ENCODE measurements around the gene SDR42E1.

SDR42E1 gene

DNA sequence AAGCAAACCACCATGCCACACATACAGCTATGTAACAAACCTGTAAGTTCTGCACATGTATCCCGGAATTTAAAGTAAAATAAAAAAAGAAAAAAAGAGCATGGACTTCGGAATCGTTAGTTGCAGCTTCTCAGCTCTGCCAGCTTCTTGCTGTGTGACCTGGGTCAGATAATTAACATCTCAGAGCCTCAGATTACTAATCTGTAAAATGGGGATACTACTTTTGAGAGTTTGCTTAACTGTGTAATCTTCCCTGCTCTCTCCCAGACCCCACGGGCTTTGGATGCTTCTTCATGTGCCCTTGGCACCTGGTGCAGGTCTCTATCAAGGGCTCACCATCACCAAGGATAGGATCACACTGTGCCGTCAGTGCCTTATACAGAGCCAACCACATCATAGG lies 40.4 kb upstream of the SDR42E1 start:
- Histone ChIP-seq H3K9me2 (replicated peaks; ENCODE audit: insufficient read depth, low read length) (no peaks in the 10 kb centered on the region), H3K4me1 (ENCODE audit: low read length) (no peaks in the 10 kb centered on the region), H3K36me3 (replicated peaks; ENCODE audit: insufficient read depth, low read length) (no peaks in the 10 kb centered on the region), H3K9me3 (replicated peaks; ENCODE audit: insufficient read depth, low read length) (no peaks in the 10 kb centered on the region), H2AFZ (ENCODE audit: low read length) (no peak overlapping the region), H3F3A (ENCODE audit: insufficient read depth, low read length) (no peaks in the 10 kb centered on the region), H3K79me2 (ENCODE audit: low read length) (no peaks in the 10 kb centered on the region), H4K20me1 (ENCODE audit: insufficient read depth, low read length) (no peaks in the 10 kb centered on the region), H3K4me3 (ENCODE audit: low read length) (no peak overlapping the region), H3K27ac (ENCODE audit: low read length) (no peak overlapping the region), H3K4me2 (ENCODE audit: low read depth, low read length) (no peak overlapping the region), H3K27me3 (replicated peaks; ENCODE audit: insufficient read depth, low read length) (no peaks in the 10 kb centered on the region), H3K9ac (ENCODE audit: low read length) (no peak overlapping the region)
- DNase-seq: no peak
- TF ChIP-seq, protein P1, sequence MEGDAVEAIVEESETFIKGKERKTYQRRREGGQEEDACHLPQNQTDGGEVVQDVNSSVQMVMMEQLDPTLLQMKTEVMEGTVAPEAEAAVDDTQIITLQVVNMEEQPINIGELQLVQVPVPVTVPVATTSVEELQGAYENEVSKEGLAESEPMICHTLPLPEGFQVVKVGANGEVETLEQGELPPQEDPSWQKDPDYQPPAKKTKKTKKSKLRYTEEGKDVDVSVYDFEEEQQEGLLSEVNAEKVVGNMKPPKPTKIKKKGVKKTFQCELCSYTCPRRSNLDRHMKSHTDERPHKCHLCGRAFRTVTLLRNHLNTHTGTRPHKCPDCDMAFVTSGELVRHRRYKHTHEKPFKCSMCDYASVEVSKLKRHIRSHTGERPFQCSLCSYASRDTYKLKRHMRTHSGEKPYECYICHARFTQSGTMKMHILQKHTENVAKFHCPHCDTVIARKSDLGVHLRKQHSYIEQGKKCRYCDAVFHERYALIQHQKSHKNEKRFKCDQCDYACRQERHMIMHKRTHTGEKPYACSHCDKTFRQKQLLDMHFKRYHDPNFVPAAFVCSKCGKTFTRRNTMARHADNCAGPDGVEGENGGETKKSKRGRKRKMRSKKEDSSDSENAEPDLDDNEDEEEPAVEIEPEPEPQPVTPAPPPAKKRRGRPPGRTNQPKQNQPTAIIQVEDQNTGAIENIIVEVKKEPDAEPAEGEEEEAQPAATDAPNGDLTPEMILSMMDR (IDR thresholded peaks at IDR 0.05; ENCODE audit: low read length): no peak
- no peak for TF ChIP-seq EZH2 (optimal IDR thresholded peaks at IDR 0.05; ENCODE audit: low read depth, low read length)
- no peak for TF ChIP-seq EZH2phosphoT487 (IDR thresholded peaks at IDR 0.05; ENCODE audit: low read length)

DNA sequence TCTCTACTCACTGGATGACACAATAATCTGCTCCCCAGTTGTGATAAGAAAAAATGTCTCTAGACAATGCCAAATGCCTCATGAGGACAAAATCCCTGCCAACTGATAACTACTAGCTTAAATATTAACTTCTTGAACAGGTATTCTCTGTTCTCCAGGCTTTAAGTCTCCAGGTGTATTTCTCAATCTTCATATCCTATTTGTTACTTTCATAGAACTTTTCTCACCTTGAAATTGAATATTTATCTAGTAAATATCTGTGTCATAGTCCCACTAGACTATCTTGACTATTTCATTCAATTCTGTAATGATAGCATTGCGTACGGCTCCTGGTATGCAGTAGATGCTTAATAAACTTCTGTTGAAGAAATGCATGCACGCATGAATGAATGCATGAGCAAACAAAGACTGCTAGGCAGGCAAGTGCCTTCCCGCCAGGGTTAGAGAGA lies 39.7 kb upstream of the SDR42E1 start:
- H3K4me3 ChIP-seq (ENCODE audit: low read length): no peak overlapping the region
- no peaks in the 10 kb centered on the region for H3F3A ChIP-seq (ENCODE audit: insufficient read depth, low read length)
- no peaks in the 10 kb centered on the region for H3K27me3 ChIP-seq (replicated peaks; ENCODE audit: insufficient read depth, low read length)
- no peaks in the 10 kb centered on the region for H3K79me2 ChIP-seq (ENCODE audit: low read length)
- H3K9ac ChIP-seq (ENCODE audit: low read length): no peak overlapping the region
- no peak overlapping the region for H3K27ac ChIP-seq (ENCODE audit: low read length)
- no peak overlapping the region for H2AFZ ChIP-seq (ENCODE audit: low read length)
- TF ChIP-seq, protein P1 (IDR thresholded peaks at IDR 0.05; ENCODE audit: low read length): no peak
- TF ChIP-seq EZH2phosphoT487 (IDR thresholded peaks at IDR 0.05; ENCODE audit: low read length) (no peak), EZH2 (optimal IDR thresholded peaks at IDR 0.05; ENCODE audit: low read depth, low read length) (no peak)
- no peaks in the 10 kb centered on the region for H4K20me1 ChIP-seq (ENCODE audit: insufficient read depth, low read length)
- H3K4me2 ChIP-seq (ENCODE audit: low read depth, low read length): no peak overlapping the region
- H3K4me1 ChIP-seq (ENCODE audit: low read length): no peaks in the 10 kb centered on the region
- no peaks in the 10 kb centered on the region for H3K9me2 ChIP-seq (replicated peaks; ENCODE audit: insufficient read depth, low read length)
- H3K36me3 ChIP-seq (replicated peaks; ENCODE audit: insufficient read depth, low read length): no peaks in the 10 kb centered on the region
- no peak for DNase-seq
- H3K9me3 ChIP-seq (replicated peaks; ENCODE audit: insufficient read depth, low read length): no peaks in the 10 kb centered on the region

DNA sequence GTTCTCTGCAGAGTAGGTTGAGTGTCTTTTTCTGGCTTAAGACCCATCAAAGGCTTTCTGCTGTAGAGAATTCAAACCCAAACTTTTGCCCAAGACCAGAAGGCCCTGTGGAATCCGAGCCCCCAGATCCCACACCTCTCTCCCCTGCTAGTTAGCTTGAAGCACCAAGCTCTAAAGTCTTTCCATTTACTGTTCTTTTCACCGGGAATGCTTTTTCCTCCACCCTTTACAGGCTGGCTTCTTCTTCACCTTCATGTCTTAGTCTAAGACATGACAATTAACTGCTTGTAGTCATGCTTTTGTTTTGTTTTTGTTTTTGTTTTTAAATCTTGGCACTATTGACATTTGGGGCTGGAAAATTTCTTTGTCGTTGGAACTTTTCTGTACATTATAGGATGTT lies 39.2 kb upstream of the SDR42E1 start:
- Histone ChIP-seq H2AFZ (ENCODE audit: low read length) (no peak overlapping the region), H3F3A (ENCODE audit: insufficient read depth, low read length) (no peaks in the 10 kb centered on the region), H3K4me2 (ENCODE audit: low read depth, low read length) (no peak overlapping the region), H3K36me3 (replicated peaks; ENCODE audit: insufficient read depth, low read length) (no peaks in the 10 kb centered on the region), H3K9me3 (replicated peaks; ENCODE audit: insufficient read depth, low read length) (no peaks in the 10 kb centered on the region), H3K4me1 (ENCODE audit: low read length) (no peaks in the 10 kb centered on the region), H4K20me1 (ENCODE audit: insufficient read depth, low read length) (no peaks in the 10 kb centered on the region), H3K79me2 (ENCODE audit: low read length) (no peaks in the 10 kb centered on the region), H3K27me3 (replicated peaks; ENCODE audit: insufficient read depth, low read length) (no peaks in the 10 kb centered on the region), H3K9me2 (replicated peaks; ENCODE audit: insufficient read depth, low read length) (no peaks in the 10 kb centered on the region), H3K9ac (ENCODE audit: low read length) (no peak overlapping the region), H3K4me3 (ENCODE audit: low read length) (no peak overlapping the region), H3K27ac (ENCODE audit: low read length) (no peak overlapping the region)
- TF ChIP-seq EZH2phosphoT487 (IDR thresholded peaks at IDR 0.05; ENCODE audit: low read length) (no peak), EZH2 (optimal IDR thresholded peaks at IDR 0.05; ENCODE audit: low read depth, low read length) (no peak)
- TF ChIP-seq, protein P1 (IDR thresholded peaks at IDR 0.05; ENCODE audit: low read length): no peak
- no peak for DNase-seq
